Upper lobe of left lung (tissue), 4 donors: ENCODE data around the gene CLSTN1.

Experiments
- EP300 ChIP-seq, 4 donors: sonication (generic); formaldehyde crosslinking; IDR thresholded peaks; one replicate each; pipeline ENCODE4 v1.5.1; 2017; ENCODE audit warnings: antibody characterized with exemption in 4 of 4, control low read depth in 2 of 4
- POLR2A ChIP-seq, 4 donors: fragments of 450-650 bp; IDR thresholded peaks; one replicate each; pipeline ENCODE4 v1.5.1; 2016 to 2017; ENCODE audit warnings: antibody characterized with exemption in 4 of 4, mild to moderate bottlenecking in 2 of 4
- POLR2AphosphoS5 ChIP-seq, 2 donors: sonication (generic); formaldehyde crosslinking; IDR thresholded peaks; one replicate each; pipeline ENCODE4 v1.5.1; 2017; ENCODE audit warnings: antibody characterized with exemption in 2 of 2
- TF ChIP-seq, protein P1 (sequence below), 6 experiments: fragments of 450-650 bp in 4 of 6; fragments of 200-600 bp in 2 of 6; sonication (generic) in 2 of 6; IDR thresholded peaks; one replicate each; pipeline ENCODE4 v1.5.1; 2016 to 2019; ENCODE audit warnings: antibody characterized with exemption in 6 of 6

DNA sequence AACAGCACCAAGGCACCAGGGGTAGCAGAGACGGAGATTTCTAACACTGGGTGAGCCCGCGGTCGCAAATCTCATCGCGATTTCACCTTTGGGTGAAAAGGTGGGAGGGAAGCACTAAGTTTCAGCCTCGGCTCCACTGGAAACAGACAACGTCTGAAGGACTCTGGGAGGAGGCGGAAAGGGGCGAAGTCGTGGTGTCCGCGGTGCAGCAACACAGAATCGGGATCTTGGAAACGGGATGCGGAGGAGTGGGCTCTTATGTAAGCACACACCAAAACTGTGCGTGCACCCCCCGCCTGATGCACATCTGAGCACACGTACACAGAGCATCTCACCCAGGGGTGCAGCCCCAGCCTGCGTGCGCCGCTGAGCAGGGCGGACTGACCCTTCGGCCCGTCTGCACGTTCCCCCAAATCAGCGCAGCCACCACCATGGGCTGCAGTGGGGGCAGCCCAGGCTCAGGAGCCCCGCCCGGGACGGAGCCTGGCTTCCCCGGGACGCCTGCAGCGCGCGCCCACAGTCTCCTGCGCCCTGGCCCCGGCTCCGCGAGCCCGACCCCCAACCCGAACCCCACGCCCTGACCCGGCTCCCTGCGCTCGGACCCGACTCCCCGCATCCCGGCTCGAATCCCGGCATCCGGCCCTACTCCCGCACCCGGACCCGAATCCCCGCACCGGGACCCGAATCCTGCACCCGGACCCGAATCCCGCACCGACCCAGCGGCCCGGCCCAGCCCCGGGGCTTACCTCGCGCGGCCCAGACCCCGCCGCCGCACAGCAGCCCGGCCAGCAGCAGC, 670 bp downstream of the CLSTN1 start:
- TF ChIP-seq POLR2A (IDR thresholded peaks at IDR 0.05) (no peak), EP300 (IDR thresholded peaks at IDR 0.05) (no peak), POLR2AphosphoS5 (IDR thresholded peaks at IDR 0.05) (no peak)
- TF ChIP-seq, protein P1, sequence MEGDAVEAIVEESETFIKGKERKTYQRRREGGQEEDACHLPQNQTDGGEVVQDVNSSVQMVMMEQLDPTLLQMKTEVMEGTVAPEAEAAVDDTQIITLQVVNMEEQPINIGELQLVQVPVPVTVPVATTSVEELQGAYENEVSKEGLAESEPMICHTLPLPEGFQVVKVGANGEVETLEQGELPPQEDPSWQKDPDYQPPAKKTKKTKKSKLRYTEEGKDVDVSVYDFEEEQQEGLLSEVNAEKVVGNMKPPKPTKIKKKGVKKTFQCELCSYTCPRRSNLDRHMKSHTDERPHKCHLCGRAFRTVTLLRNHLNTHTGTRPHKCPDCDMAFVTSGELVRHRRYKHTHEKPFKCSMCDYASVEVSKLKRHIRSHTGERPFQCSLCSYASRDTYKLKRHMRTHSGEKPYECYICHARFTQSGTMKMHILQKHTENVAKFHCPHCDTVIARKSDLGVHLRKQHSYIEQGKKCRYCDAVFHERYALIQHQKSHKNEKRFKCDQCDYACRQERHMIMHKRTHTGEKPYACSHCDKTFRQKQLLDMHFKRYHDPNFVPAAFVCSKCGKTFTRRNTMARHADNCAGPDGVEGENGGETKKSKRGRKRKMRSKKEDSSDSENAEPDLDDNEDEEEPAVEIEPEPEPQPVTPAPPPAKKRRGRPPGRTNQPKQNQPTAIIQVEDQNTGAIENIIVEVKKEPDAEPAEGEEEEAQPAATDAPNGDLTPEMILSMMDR (IDR thresholded peaks at IDR 0.05) = no peak
